Posterior cingulate gyrus (tissue), 11 donors: ENCODE measurements around the gene DDX49.
"Not testable (repeated sequence)": the region's sequence is repeated elsewhere in the genome, so short reads cannot be mapped to it uniquely, and the experiment has no call there.

ENCODE experiments used
- DNase-seq, 10 donors: peaks; one replicate each; pipeline versions ENCODE4 v3.0.0 to v3.0.0-alpha.2; 2020 to 2021; ENCODE audit warnings: mixed read lengths in 3 of 10
- intact Hi-C: fragments of 100-400 bp; cut with DNase I; formaldehyde crosslinking; loops from one replicate; pipeline ENCODE4 v1.15.1; 2023

DDX49 gene

DNA sequence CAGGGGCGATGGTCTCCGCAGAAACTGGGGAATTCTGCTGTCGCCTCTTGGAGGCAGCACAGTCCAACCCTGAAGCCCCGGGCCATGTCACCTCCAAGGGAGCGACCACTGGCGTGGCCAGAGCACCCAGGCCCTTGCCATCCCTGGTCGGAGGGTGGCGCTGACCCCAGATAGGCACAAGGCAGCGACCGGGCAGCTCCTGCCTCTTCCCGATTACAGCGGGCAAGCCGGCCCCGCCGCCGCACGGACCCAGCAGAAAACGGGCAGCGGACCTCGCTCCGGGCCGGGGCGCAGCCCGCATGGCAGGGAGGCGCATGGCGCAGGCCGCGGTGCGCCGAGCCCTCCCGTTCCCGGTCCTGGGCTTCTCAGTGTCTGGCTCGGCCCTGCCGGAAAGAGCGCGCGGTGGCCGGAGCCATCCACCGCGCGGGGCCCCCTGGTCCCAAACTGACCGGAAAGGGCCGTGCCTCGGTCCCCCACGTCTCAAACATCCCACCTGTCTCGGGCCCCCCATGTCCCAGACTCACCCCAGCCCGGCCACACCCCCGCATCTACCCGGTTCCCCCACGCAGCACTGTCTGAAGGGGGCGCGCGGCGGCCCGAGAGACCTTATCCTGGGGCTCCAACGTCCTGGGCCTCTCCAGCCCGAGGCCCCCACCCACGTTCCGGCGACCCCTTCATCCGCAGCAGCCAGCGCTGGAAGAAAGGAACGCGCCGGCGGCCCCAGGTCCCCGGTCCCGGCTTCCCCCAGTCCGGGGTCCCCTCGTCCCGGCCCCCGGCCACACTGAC lies 24.3 kb upstream of the DDX49 start:
- intact Hi-C loops = no loop called here
- DNase-seq = peak; percentile 76 to 98 (median 84)

DNA sequence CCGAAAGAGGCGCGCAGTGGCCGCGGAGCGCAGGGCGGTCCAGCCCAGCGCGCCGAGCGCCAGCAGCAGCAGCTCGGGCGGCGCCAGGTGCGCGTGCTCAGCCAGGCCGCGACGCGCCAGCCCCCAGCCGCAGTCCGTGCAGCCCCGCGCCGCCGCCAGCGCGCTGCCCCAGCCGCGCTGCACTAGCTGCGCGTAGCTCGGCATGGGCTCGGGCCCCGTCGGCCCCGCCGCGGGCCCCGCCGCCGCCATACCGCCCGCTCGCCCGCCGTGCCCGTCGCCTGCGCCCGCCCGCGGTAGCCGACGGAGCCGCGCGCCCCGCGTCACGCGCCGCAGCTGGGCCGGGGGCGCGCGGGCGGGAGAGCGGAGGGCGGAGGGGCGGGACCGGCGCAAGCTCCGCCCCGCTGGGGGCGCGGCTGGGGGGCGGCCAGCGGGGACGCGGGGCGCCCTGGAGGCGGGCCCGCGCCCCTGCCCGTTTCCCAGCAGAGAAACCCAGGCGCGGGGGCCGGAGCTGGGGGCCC lies 23.6 kb upstream of the DDX49 start, which contains the start of gene CERS1:
CERS1 (minus strand) TSS at position 335 of the 518 bp plus-strand sequence; CDS start at position 249, 86 bp downstream.
- intact Hi-C loops = no loop called here
- peak in 5 of 10 donors; percentile 37 to 95 (median 71) for DNase-seq

DNA sequence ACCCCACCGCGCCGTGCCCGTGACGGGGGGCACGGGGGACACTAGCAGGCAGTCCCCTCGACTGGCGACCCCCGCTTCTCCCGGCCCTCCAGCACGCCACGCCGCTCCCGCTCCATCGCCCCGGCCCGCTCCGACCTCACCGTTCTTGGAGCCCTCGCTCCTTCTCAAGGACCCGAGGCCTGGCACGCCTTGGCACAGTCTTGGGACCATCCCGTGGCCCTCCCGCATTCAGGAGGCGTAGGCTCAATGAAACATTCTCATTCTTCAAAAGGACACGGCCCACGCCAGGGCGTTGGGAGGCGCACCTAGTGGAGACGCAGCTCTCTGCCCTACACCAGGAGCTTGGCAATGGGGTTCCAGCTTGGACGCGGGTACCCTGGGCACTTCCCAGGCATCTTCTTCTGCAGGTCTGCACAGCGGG lies 23.1 kb upstream of the DDX49 start:
- intact Hi-C loops = no loop called here
- DNase-seq = peak in 8 of 10 donors; percentile 33 to 92 (median 54)

DNA sequence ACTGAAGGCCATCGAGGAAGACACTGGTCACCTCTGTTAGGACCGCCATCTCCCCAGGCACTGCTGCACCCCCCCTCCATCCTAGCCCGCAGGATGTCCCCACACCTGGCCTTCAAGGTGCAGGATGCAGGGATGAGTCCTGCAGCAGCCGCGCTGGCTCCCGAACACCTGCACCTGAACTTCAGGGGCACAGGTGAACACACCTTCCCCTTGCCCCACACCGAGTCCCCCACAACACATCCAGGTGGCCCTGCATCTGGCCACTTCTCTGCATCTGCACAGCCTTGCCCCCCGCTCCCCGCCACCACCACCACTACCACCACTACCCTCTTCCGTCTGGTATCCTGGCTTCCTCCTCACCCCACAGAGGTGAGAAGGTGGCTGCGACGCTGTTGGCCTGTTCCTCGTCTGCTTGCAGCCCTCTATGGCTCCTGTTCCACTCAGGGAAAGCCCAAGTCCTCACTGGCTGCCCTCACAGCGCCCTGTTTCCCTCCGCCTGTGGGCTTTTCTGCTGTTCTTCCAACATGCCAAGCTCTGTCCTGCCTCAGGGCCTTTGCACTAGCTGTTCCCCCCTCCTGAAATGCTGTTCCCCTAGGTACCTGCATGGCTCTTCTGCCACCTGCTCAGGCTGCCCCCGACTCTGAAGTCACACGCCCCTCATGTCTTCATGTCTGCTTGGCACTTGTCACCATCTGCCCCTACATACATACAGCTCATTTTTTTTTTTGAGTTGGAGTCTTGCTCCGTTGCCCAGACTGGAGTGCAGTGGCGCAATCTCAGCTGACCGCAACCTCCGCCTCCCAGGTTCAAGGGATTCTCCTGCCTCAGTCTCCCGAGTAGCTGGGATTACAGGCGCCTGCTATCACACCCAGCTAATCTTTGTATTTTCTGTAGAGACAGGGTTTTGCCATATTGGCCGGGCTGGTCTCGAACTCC lies 22.2 kb upstream of the DDX49 start:
- no peak for DNase-seq
- intact Hi-C loops = no loop called here

DNA sequence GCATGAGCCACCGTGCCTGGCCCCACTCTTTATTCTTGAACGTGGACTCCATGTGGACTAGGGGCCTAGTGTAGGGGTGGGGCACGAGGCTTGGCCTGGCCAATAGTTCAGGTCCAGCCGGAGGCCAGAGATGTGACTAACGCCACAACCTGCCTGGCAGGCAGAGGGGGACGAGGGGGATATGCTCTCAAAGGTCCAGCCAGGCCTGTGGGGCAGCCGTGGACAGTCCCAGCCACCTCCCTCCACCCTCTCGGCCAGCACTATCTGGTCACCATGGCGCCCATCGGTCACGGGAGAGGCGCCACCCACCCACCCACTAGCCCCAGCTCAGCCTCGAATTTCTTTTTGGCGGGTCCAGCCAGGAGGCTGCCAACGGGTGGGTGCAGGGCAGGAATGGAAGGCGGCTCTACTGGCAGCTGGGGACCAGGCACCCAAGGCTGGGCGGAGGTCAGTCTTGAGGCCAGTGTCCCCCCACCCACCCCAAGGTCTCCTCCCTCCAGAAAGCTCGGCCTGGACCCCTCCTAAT lies 21.4 kb upstream of the DDX49 start:
- intact Hi-C loops = no loop called here
- no peak for DNase-seq

DNA sequence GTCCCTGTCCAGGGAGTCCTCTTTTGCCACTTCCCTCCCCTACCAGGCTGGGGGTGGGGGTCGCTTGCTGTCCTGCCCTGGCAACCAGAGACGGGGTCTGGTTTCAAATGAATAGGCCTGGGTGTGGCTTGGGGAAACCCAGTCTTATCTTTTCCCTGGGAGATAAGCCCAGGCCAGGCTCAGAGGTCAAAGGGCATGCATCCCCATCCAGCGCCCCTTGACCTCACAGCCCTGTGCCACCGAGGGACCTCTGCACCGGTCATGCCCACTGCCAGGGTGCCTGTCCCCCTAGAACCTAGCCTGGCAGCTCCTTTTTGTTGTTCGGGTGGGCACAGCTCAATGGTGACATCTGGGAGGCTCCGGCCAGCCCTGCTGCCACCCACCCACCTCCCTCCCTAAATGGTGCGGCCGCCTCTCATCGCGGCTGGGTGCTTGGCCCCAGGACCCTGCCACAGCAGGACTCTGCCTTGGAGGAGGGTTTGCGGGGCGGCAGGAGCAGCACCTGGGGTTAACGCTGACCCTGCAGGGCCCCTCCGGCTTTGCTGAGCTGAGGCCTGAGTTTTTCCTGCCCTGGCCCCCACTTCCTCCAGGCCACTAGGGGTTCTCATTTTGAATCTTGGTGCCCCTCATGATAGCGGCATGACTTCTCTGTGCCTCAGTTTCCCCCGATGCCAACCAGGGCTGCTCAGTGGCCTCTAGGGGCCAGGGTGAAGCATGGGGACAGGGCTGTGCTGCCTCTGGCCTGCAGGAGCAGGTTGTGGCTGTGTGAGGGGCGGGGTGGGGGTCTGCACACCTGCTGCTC lies 20.7 kb upstream of the DDX49 start:
- intact Hi-C loops = no loop called here
- no peak for DNase-seq

DNA sequence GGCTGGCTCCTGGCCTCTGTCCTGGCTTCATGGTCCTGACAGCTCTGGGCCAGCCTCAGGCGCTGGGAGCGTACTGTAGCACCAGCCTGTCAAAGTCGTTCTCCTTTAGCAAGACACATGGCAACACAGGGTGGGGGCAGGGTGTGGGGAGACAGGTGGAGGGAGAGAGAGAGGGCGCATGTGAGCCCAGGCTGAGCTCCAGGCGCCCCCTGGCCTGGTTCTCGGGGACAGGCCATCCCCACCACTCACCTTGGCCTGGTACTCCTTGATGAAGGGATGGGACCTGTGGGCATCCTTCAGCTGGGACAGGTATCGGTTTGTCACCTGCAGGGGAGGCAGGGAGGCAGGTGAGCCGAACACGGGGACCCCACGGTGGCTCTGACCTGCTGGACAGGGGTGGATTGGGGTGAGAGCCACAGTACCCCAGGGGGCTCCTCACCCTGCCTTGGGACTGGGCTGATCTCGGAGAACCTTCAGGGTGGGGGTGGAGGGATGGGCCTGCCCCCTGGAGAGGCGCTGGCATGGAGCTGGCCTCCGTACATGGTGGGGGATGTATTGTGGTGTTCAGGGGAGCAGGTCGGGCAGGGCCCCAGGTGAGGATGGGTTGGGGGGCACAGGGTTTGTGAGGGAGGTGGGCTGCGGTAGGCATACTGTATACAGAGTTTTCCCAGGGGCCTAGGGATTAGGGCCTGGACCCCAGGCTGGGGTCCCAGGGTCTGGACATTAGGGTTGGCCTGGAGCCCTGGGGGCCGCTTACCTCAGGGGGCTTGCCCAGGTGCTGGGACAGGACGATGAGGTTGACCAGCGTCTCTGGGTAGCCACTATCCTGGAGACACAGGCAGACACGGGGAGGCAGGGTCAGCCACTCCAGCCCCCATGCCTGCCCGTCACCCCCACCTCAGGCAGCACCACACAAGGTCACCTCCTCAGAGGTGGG lies 19.6 kb upstream of the DDX49 start:
- peak in 1 of 10 donors; percentile 69 for DNase-seq
- intact Hi-C loops = no loop called here

DNA sequence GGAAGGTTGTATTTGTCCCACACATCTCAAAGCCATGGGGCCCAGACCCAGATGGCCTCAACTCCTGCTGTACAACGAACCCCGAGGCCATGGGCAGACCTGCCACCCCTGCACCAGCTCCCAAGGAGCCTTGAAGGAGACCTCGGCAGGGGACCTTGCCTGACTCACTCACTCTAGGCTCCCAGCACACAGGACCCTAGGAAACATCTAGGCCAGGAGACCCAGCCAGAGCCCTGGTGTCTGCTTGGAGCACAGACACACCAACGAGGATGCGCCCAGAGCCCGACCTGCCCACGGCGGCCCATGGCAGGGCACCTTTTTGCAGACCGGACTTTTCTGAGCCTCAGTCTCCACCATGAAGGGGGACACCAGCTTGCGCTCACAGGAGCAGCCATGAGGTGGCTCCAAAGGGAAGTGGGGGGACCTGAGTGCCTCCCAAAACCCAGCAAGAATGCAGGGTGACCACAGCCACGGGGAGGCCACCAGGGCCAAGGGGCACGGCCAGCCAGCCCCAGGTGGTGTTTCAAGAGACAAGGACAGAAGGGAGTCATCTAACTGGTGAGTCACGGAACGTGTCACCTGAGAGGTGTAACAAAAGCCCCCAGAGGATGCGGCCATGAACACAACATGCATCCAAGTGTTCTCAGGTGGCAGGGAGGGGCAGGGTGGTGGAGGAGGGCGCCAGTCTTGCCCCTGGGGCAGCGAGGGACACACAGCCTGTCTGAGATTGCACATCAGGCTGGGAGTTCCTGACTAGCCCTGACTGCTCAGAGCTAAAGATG lies 18.6 kb upstream of the DDX49 start:
- DNase-seq = peak in 1 of 10 donors; percentile 75
- intact Hi-C loops = no loop called here

DNA sequence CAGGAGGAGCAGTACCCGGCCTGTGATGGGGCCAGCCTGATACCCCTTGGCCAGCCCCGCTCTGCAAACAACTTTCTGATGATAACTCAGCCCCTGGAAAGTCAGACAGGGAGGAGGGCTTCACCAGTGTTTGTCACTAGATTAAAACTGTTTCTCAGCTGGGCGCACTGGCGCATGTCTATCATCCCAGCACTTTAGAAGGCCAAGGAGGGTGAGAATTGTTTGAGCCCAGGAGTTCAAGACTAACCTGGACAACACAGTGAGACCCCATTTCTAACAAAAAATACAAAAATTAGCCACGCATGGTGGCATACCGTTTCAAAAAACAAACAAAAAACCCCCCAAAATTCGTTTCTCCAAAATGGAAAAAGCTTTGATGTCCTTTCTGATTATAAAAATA lies 18.0 kb upstream of the DDX49 start:
- intact Hi-C loops = no loop called here
- DNase-seq = no peak

DNA sequence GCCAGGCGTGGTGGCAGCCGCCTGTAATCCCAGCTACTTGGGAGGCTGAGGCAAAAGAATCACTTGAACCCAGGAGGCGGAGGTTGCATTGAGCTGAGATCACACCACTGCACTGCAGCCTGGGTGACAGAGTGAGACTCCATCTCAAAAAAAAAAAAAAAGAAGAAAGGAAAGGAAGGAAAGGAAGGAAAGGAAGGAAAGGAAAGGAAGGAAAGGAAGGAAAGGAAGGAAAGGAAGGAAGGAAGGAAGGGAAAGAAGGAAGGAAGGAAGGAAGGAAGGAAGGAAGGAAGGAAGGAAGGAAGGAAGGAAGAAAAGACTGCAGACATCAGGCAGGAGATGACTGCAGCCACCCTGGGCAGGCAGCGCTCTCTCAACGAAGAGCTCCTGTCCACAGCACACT lies 17.0 kb upstream of the DDX49 start:
- DNase-seq, intact Hi-C loops: not testable (repeated sequence)

DNA sequence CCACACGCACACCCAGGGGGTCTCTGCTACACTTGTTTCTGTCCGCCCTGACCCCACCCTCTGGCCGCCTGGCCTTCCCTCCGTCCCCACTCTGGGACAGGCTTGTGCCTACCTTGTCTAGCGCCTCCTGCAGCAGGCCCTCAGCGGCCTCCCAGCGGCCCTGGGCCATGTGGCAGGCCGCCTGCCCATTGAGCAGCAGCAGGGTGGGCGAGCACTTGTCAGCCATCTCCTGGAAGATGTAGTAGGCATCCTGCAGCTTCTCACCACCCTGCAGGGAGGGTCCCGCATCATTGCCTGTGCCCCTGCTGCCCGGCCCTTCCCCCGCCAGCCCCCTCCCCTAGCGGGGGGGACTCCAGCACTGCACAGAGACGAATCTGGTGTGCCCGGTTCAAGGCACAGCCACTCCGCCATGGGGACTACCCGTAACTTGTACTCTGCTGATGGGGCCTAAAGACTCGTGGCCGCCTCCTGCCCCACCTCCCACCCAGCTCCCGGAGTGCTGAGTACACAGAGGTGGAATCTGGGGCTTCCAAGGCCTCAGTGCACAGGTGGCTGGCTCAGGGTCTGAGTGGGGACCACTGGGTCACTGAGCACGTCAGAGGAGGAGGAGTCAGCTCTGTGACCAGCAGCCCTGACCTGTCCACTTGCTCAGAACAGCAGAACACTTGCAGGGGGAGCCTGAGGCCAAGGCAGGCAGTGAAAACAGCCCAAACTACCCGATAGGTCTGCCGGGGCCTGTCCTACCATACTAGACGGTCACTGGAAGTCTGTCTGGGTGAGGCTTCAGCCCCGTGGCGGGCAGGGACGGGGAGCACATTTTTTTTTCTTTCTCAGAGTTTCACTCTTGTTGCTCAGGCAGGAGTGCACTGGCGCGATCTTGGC lies 16.1 kb upstream of the DDX49 start:
- intact Hi-C loops = no loop called here
- peak in 1 of 10 donors; percentile 81 for DNase-seq

DNA sequence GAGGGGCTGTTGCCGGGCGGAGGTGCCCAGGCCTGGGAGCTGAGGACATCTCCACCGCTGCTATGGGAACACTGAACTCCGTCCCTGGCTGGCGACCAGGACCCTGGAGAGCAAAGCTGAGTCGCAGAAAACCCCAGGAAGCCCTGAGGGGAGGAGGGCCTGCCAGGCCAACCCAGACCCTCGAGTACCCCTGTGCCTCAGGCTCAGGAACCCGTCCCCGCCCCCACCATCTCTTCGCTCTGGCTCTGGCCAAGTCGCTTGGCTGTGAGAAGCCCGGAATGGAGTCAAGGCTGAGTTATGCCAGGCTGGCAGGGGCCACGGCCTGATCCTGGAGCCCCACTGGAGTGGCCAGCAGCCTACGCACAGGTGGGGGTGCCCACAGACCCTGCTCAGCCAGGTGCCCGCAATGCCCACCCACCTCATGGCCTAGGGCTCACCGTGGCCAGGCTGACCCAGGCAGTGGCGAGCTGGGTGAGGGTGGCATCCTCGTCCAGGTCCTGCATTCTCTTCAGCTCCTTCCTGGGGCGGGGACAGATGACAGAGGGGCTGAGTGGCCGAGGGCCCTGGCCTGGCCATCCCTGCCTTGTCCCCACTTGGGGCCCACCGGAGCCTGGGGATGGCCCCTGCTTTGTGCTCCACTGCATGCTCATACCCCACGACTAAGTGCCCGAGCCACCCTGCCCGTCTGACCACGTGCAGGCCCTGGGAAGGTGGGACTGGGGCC lies 15.0 kb upstream of the DDX49 start:
- DNase-seq = peak; percentile 17 to 91 (median 61)
- intact Hi-C loops = no loop called here

DNA sequence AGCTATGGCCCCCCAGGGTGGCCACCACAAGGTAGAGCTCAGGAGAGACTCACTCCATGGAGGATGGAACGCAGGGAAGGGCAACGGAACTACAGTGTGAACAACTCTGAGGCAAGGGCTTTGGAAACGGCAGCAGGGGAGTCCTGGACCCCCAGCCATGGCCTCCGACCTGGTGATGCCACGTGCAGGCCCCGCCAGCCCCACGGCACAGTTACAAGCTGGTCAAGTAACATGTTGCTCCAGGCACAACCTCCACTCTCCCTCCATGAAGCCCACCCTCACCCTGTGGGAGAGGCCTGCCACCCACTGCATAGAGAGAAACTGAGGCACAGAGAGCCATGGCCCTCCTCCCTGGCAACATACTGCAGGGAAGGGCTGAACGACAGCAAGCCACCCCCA lies 14.5 kb upstream of the DDX49 start:
- intact Hi-C loops = no loop called here
- DNase-seq = no peak

DNA sequence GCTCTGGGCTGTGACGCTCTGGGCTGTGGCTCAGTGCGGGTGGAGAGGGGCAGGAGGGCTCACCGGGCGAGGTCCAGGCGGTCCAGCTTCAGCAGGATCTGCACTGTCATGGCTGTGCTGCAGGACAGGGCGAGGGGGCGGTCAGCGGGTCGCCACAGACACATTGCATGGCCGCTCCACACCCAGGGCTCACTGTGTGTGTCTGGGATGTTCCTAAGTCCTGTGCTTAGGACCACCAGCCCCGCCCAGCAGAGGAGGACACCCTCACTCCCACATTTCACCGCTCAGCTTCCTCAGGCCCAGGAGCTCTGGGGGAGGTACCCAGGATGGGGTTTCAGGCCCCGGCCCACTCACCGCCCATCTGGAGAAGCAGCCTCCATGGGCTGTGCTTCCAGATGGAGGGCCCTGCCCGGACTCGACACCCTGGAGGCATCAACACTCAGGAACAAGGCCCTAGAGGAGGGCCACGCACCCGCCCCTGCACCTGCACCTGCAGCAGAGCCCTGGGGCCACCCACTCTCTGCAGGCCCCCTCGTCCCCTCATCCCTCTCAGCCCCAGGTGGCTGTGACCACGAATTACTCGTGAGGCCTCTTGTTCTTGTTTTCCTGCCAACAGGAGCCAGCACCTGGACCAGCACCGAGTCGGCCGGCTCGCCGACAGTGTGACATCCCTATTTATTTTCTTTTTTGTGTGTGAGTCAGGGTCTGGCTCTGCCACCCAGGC lies 13.8 kb upstream of the DDX49 start:
- DNase-seq = no peak
- intact Hi-C loops = no loop called here

DNA sequence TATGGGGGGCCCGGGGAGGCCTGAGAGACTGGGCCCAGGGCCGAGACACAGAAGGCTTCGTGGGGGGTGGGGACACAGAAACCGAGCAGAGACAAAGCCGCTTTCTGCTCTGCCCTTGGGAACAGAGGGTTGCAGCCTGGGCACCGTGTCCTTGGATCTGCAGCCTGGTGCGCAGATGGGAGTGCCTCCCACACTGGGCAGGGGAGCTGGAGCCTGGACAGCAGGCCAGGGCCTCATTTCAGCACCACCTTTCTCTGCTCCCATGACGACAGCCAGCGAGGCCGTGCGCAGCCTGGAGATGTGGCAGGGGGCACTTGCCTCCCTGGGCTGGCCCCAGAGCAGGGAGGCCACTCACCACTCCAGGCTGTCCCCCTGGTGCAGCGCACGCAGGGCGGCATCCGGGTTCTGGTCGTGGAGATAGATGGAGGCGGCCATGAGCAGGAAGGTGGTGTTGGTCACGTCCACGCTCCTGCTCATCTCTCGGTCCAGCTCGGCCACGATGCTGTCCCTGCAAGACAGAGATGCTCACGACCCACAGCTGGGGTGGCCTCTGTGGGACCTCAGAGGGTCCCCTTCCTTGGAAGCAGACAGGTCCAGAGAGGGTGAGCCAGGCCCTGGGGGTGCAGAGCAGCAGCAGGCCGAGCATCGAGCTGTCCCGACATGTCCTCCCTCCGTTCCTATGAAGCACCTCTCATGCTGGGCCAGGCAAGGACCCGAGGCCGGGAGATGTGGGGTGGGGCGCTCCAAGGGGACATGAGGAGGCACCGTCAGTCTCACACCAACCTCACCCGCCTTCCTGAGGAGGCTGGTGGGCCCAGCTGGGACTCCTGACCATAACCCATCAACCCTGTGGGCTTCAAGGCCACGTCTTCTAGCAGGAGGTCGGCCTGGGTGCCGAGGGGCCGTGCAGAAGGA lies 12.7 kb upstream of the DDX49 start:
- intact Hi-C loops = no loop called here
- DNase-seq = peak; percentile 66 to 97 (median 82)
